GM18861 (cell line): Measurements from ENCODE around the gene LETM1.
"Not testable (repeated sequence)": the region's sequence is repeated elsewhere in the genome, so short reads cannot be mapped to it uniquely, and the experiment has no call there.

Experiments used
- ATAC-seq: cut with Tn5 transposase; IDR thresholded peaks from one replicate; pipeline ENCODE4 v1.9.1; 2021; ENCODE audit not compliant: unreplicated experiment

The LETM1 gene

GRCh38 chr4:1852904-1853623, 2.9 kb downstream of the LETM1 start:
- ATAC-seq, result no peak

GRCh38 chr4:1851575-1852410, 4.2 kb downstream of the LETM1 start:
- no peak for ATAC-seq

- ATAC-seq, result no peak
Measured at GRCh38 chr4:1851160-1851559, 4.8 kb downstream of the LETM1 start.

- no peak for ATAC-seq
Measured at GRCh38 chr4:1850276-1850675, 5.7 kb downstream of the LETM1 start.

GRCh38 chr4:1846580-1846979, 9.4 kb downstream of the LETM1 start:
- no peak for ATAC-seq

GRCh38 chr4:1844618-1845017, 11.3 kb downstream of the LETM1 start:
- ATAC-seq, result not testable (repeated sequence)

GRCh38 chr4:1843852-1844251, 12.1 kb downstream of the LETM1 start:
- no peak for ATAC-seq

- no peak for ATAC-seq
Measured at GRCh38 chr4:1842993-1843448, 12.9 kb downstream of the LETM1 start.

GRCh38 chr4:1842339-1842895, 13.5 kb downstream of the LETM1 start:
- ATAC-seq, result no peak

- no peak for ATAC-seq
Measured at GRCh38 chr4:1841887-1842210, 14.1 kb downstream of the LETM1 start.

GRCh38 chr4:1841201-1841886, 14.6 kb downstream of the LETM1 start:
- ATAC-seq, result no peak

GRCh38 chr4:1839282-1839681, 16.7 kb downstream of the LETM1 start:
- ATAC-seq, result no peak

- no peak for ATAC-seq
Measured at GRCh38 chr4:1837069-1837468, 18.9 kb downstream of the LETM1 start.

- no peak for ATAC-seq
Measured at GRCh38 chr4:1836650-1837049, 19.3 kb downstream of the LETM1 start.

- not testable (repeated sequence) for ATAC-seq
Measured at GRCh38 chr4:1835836-1836235, 20.1 kb downstream of the LETM1 start.

- ATAC-seq, result peak; percentile 56
Measured at GRCh38 chr4:1834047-1834775, 21.7 kb downstream of the LETM1 start.

- peak; percentile 9 for ATAC-seq
Measured at GRCh38 chr4:1833307-1834046, 22.5 kb downstream of the LETM1 start.

- ATAC-seq, result no peak
Measured at GRCh38 chr4:1832690-1833089, 23.3 kb downstream of the LETM1 start.

GRCh38 chr4:1831331-1831730, 24.6 kb downstream of the LETM1 start:
- no peak for ATAC-seq

GRCh38 chr4:1830642-1831228, 25.2 kb downstream of the LETM1 start:
- no peak for ATAC-seq
